ENCODE measurements around the gene PPAT. TPM values are rescaled to one million over a fixed set of nuclear protein-coding genes. Genes with fewer than 3 reads are reported as not detected.

The PPAT gene
- total and polyA plus RNA-seq, 2 donors (not counting 1 experiment from before 2014, with no cell fraction given), result 3.2 to 9.2 TPM

DNA sequence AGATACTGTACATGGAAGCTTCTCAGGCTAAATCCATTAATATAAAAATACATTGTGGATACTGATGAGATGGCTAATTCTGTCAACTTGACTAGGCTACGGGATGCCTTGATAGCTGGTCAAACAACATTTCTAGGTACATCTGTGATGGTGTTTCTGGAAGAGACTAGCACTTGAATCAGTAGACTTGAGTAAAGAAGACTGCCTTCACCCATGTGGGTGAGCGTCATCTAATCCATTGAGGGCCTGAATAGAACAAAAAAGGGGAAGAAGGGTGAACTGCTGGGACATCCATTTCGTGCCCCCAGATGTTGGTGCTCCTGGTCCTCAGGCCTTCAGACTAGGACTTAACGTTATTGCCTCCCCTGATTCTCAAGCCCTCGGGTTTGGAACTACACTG, 28.3 kb upstream of the PPAT start:
- H3K4me2 ChIP-seq (replicated peaks; ENCODE audit: low read depth, low read length, poor library complexity, severe bottlenecking), result no peak overlapping the region
- H3K4me1 ChIP-seq (ENCODE audit: control insufficient read depth in 2 of 2, insufficient read depth in 2 of 2, low read length in 2 of 2), result peaks cover 22 to 25% of the 10 kb centered on the region in 2 donors
- intact Hi-C loops (cut with micrococcal nuclease), result loop anchor here (10.0 kb wide), 3 partner anchors 609 to 1069 kb away; partner anchors contain the start of genes CLOCK, EXOC1 and TMEM165
- no peak overlapping the region for H3K4me3 ChIP-seq (ENCODE audit: control extremely low read depth in 1 of 5, extremely low read depth in 1 of 5, insufficient read depth in 1 of 5, low read depth in 2 of 5, low read length in 4 of 5)
- Mint-ChIP-seq H3K4me3 (no peak overlapping the region), H3K9me3 (ENCODE audit: insufficient read depth) (no peaks in the 10 kb centered on the region), H3K27me3 (no peaks in the 10 kb centered on the region), H3K4me1 (peaks cover 43% of the 10 kb centered on the region), H3K27ac (no peak overlapping the region)
- DNase-seq (no peak), ATAC-seq (ENCODE audit: low read depth) (no peak)
- no peak overlapping the region for H3K27ac ChIP-seq (ENCODE audit: low read length in 2 of 2)
- no peak overlapping the region for H3K9ac ChIP-seq (ENCODE audit: low read length)
- H3K79me2 ChIP-seq (ENCODE audit: control insufficient read depth, insufficient read depth, low read length), result peaks cover 62% of the 10 kb centered on the region
- peaks cover 0 to 28% of the 10 kb centered on the region in 2 experiments for H3K36me3 ChIP-seq (replicated peaks in 1 of 2; ENCODE audit: control extremely low read depth in 1 of 2, control insufficient read depth in 1 of 2, extremely low read depth in 1 of 2, insufficient read depth in 2 of 2, low read length in 1 of 2)
- peaks cover 21% of the 10 kb centered on the region for H4K20me1 ChIP-seq (ENCODE audit: control insufficient read depth, insufficient read depth, low read length, poor library complexity, severe bottlenecking)
- TF ChIP-seq EZH2 (IDR thresholded peaks at IDR 0.05; ENCODE audit: borderline replicate concordance, insufficient read depth, low read depth, low read length, poor library complexity, severe bottlenecking), result no peak
- TF ChIP-seq, protein P1, sequence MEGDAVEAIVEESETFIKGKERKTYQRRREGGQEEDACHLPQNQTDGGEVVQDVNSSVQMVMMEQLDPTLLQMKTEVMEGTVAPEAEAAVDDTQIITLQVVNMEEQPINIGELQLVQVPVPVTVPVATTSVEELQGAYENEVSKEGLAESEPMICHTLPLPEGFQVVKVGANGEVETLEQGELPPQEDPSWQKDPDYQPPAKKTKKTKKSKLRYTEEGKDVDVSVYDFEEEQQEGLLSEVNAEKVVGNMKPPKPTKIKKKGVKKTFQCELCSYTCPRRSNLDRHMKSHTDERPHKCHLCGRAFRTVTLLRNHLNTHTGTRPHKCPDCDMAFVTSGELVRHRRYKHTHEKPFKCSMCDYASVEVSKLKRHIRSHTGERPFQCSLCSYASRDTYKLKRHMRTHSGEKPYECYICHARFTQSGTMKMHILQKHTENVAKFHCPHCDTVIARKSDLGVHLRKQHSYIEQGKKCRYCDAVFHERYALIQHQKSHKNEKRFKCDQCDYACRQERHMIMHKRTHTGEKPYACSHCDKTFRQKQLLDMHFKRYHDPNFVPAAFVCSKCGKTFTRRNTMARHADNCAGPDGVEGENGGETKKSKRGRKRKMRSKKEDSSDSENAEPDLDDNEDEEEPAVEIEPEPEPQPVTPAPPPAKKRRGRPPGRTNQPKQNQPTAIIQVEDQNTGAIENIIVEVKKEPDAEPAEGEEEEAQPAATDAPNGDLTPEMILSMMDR (IDR thresholded peaks at IDR 0.05), result no peak
- WGBS (ENCODE audit: insufficient coverage), result 100% methylated on average over 2 of the region's 5 CpGs
- no peaks in the 10 kb centered on the region for H3K9me3 ChIP-seq (ENCODE audit: control extremely low read depth in 1 of 3, control insufficient read depth in 2 of 3, insufficient read depth in 1 of 3, low read length in 2 of 3)
- H2AFZ ChIP-seq (ENCODE audit: insufficient read depth, low read depth, low read length, poor library complexity, severe bottlenecking), result no peak overlapping the region
- H3K27me3 ChIP-seq (replicated peaks in 1 of 4; ENCODE audit: control extremely low read depth in 1 of 4, control insufficient read depth in 3 of 4, insufficient read depth in 4 of 4, low read length in 3 of 4), result no peaks in the 10 kb centered on the region
- ChIA-PET CTCF (no interaction called here), POLR2A (interaction anchor here (0.6 kb wide), 1 partner anchor 363 kb away, joined by 3 read pairs; no protein-coding TSS in a partner anchor)

DNA sequence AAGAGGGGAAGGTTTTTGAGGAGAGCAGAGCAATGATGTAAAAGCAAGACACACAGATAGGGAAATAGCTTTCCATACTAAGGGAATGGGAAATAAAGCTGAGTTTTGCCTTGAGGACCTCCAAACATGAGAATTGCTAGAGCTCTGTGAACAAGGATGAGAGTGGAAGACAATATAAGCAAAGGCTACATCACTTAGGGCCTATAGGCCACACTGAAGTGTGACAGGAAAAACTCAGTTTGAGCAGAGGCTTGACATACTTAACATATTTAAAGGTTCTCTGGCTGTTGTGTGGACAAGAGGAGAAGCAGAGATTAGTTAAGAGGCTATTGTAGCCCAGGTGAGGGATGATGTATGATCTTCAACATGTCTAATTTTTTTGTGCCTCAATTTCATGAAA, 26.7 kb upstream of the PPAT start:
- DNase-seq (no peak), ATAC-seq (ENCODE audit: low read depth) (no peak)
- no peak overlapping the region for H3K27ac Mint-ChIP-seq
- no peaks in the 10 kb centered on the region for H3K9me3 ChIP-seq (ENCODE audit: control extremely low read depth in 1 of 3, control insufficient read depth in 2 of 3, insufficient read depth in 1 of 3, low read length in 2 of 3)
- H3K27ac ChIP-seq (ENCODE audit: low read length in 2 of 2), result no peak overlapping the region
- peaks cover 21% of the 10 kb centered on the region for H4K20me1 ChIP-seq (ENCODE audit: control insufficient read depth, insufficient read depth, low read length, poor library complexity, severe bottlenecking)
- H3K4me1 ChIP-seq (ENCODE audit: control insufficient read depth in 2 of 2, insufficient read depth in 2 of 2, low read length in 2 of 2), result peaks cover 15 to 18% of the 10 kb centered on the region in 2 donors
- H3K27me3 Mint-ChIP-seq, result no peaks in the 10 kb centered on the region
- no peaks in the 10 kb centered on the region for H3K9me3 Mint-ChIP-seq (ENCODE audit: insufficient read depth)
- peaks cover 2 to 28% of the 10 kb centered on the region in 2 experiments for H3K36me3 ChIP-seq (replicated peaks in 1 of 2; ENCODE audit: control extremely low read depth in 1 of 2, control insufficient read depth in 1 of 2, extremely low read depth in 1 of 2, insufficient read depth in 2 of 2, low read length in 1 of 2)
- no peak overlapping the region for H3K4me3 ChIP-seq (ENCODE audit: control extremely low read depth in 1 of 5, extremely low read depth in 1 of 5, insufficient read depth in 1 of 5, low read depth in 2 of 5, low read length in 4 of 5)
- no peaks in the 10 kb centered on the region for H3K27me3 ChIP-seq (replicated peaks in 1 of 4; ENCODE audit: control extremely low read depth in 1 of 4, control insufficient read depth in 3 of 4, insufficient read depth in 4 of 4, low read length in 3 of 4)
- ChIA-PET POLR2A (no interaction called here), CTCF (interaction anchor here (2.1 kb wide), 1 partner anchor 75 kb away, joined by 4 read pairs; the partner anchor contains the start of gene AASDH)
- intact Hi-C loops (cut with micrococcal nuclease), result loop anchor here (10.0 kb wide), 3 partner anchors 607 to 1067 kb away; partner anchors contain the start of genes CLOCK, EXOC1 and TMEM165
- H3K4me2 ChIP-seq (replicated peaks; ENCODE audit: low read depth, low read length, poor library complexity, severe bottlenecking), result no peak overlapping the region
- no peak overlapping the region for H3K9ac ChIP-seq (ENCODE audit: low read length)
- peaks cover 31% of the 10 kb centered on the region for H3K4me1 Mint-ChIP-seq
- no peak overlapping the region for H3K4me3 Mint-ChIP-seq
- TF ChIP-seq, protein P1 (IDR thresholded peaks at IDR 0.05), result no peak
- no peak for TF ChIP-seq EZH2 (IDR thresholded peaks at IDR 0.05; ENCODE audit: borderline replicate concordance, insufficient read depth, low read depth, low read length, poor library complexity, severe bottlenecking)
- peaks cover 47% of the 10 kb centered on the region for H3K79me2 ChIP-seq (ENCODE audit: control insufficient read depth, insufficient read depth, low read length)
- no peak overlapping the region for H2AFZ ChIP-seq (ENCODE audit: insufficient read depth, low read depth, low read length, poor library complexity, severe bottlenecking)
